T1000 (cell line): ENCODE data around the gene URAD.
"Not testable (repeated sequence)": the region's sequence is repeated elsewhere in the genome, so short reads cannot be mapped to it uniquely, and the experiment has no call there.

ENCODE experiments used
- DNase-seq: peaks from one replicate; lab custom pipeline; 2025; ENCODE audit warnings: mixed read lengths; lab: John Stamatoyannopoulos, UW

The URAD gene

GRCh38 chr13:27988520-27988919 is at the start of gene URAD:
Gene URAD, minus strand, starts transcription at chr13:27988693. Its CDS starts 56 bp downstream, at chr13:27988637.
- no peak for DNase-seq

- no peak for DNase-seq
These were observed 48.9 kb upstream of the URAD start for GRCh38 chr13:28037399-28037798.

DNA sequence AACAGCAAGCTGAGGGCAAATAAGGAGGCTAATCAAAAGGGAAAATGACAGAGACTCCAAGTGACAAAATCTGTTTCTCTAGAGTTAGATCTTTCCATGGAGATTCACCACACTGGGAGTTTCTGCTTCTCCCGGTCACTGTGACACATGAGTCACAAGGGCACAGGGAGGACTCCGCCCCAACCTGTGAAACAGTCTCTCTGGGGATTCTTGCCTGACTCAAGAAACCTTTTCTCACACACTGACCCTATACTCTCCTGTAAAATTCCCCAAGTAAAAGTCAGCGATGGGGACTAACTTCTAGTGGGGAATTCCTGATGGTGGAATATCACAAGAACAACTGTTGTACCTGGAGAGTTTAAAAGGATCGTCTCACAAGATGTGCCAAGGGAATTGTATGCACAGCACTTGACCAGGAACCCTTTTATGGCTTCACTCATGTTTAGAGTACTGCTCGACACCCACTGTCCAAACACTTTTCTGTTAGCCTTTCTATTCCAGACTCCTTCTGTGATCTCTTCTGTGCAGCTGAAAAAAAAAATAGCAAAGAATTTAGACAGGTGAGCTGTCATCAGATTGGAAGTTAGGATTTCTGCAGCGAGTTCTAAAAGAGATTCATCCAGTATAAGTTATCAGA is 46.8 kb upstream of the URAD start:
- DNase-seq, result no peak

- DNase-seq, result no peak
These were observed 45.6 kb upstream of the URAD start for GRCh38 chr13:28033894-28034655.

- not testable (repeated sequence) for DNase-seq
These were observed 43.9 kb upstream of the URAD start for GRCh38 chr13:28032438-28032837.

DNA sequence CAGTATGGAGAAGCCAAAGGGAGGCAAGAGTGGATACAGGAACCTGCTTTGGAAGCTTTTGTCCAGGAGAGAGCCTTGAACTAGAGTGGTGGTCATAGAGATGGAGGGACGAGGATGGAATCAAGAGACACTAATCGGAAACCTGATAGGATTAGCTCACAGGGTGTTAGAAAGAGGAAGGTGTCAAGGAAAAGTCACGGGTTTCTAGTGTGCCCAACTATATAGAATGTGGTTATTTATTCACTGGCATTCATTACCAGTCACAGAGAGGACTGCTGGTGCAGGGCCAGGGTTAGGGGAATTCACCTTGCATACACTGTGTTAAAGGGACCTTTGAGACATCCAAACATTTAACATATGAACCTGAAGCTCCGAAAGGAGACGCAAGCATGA is 43.4 kb upstream of the URAD start:
- DNase-seq, result no peak

GRCh38 chr13:28031220-28031895 is 42.9 kb upstream of the URAD start:
- DNase-seq, result no peak

GRCh38 chr13:28027607-28028364 is 39.3 kb upstream of the URAD start:
- DNase-seq, result no peak

GRCh38 chr13:28027071-28027470 is 38.6 kb upstream of the URAD start:
- DNase-seq, result no peak

- DNase-seq, result no peak
These were observed 38.0 kb upstream of the URAD start for GRCh38 chr13:28026508-28026907.

DNA sequence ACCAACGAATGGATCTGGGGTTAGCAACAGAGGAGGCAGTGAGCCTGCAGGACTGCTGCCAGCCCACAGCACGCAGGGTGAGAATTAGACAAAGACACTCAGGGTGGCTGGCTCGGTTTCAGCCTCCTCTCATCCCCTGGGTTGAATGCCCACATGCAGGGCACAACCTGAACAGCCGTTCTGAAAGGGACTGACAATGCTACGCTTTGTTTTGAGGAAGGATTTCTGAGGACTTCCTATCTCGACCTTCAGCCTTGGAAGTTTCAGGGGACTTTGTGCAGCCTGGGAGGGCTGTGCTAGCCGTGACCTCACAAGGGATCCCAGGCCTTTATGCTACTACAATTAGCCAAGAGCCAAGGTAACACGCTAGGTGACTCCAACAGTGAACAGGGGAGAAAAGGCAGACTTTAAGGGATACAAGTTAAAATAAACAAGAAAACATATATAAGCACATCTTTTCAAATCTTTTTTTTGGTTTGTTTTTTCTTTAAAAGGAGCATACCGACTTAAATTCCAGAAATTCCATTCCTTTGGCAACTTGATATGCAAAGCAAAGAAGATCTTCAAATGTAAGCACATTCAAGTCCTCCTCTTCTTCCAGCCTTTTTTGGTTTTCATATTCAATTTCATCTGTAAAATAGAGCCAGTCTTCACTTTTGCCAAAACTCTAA is 34.5 kb upstream of the URAD start:
- no peak for DNase-seq

DNA sequence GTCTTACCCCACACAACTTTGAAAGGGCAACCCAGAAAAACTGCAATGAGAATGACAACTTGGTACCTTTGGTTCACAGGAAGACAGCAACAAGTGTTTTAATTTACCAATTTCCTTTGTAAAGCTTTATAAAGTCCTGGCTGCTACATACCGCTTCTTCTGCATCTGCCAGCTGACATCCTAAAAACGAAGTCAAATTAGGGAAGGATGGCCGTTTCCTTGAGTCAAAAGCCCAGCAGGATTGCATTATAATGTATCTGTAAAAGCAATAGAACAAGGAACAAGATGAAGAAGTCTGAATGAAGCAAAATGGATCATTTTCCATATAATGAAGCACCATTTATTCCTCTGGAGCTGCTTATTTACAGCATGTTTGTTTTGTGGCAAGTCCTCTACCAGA is 25.8 kb upstream of the URAD start:
- no peak for DNase-seq

DNA sequence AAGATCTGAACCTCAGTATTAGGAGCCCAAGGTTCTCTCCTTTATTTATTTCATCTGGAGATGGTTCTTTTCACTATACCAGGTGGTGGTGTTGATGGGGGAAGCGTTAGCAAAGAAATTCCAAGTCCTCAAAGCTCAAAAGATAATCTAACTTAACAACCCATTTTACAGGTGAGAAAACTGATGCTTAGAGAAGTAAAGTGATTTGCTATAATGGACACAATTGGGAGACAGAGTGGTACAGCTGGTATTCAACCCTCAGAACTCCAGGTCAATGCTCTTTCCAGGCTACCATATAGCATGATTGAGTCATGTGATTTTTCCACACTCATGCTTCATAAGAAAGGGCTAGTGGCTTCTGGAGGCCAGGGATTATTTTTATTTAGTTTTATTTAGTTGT is 25.0 kb upstream of the URAD start:
- no peak for DNase-seq

DNA sequence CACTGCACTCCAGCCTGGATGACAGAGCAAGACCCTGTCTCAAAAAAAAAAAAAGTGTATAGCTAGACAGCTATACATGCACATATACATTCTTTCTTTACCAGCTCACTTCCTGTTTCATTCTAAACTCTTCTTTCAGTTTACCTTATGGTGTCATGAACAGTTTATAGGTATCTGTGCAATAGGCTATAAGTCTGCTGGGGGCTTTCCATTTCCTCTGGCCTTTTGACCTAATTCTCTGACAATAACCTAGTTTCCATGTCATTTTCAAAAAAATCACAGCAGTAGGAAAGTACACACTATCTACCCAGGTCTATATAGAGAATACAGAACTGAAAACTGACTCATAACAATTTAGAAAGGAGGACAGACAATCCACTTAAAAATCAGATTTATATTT is 24.4 kb upstream of the URAD start:
- DNase-seq, result no peak

- DNase-seq, result no peak
These were observed 23.9 kb upstream of the URAD start for GRCh38 chr13:28012383-28012782.

GRCh38 chr13:28010046-28010445 is 21.6 kb upstream of the URAD start:
- DNase-seq, result no peak

- DNase-seq, result not testable (repeated sequence)
These were observed 16.5 kb upstream of the URAD start for GRCh38 chr13:28005016-28005415.

DNA sequence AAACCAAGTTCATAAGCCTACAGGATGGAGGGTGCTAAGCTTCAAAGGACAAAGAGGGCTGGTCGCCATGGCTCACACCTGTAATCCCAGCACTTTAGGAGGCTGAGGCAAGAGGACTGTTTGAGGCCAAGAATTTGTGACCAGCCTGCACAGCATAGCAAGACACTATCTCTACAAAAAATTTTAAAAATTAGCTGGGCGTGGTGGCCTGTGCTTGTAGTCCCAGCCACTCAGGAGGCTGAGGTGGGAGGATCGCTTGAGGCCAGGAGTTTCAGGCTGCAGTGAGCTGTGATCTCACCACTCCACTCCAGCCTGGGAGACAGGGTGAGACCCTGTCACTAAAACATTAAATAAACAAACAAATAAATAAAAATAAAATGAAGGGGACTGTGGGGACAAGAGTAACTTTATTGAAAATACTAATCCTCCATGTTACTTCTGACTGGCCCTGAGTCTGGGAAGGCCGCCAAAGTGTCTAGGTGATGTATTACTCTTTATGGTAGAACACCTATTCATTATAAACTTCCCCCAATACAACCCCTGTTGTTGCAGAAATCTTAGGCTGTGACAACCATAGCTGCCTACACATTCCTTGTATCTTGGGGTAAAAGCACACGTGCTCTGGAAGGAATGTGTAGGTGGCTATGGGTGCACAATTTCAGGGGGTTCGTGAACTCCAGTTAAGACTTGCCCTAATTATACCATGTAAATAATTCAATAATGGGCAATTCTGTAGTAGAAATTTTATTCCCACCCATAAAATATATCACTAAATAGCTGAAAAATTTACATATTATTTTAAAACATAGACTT is 14.6 kb upstream of the URAD start:
- no peak for DNase-seq

GRCh38 chr13:28001837-28002473 is 13.5 kb upstream of the URAD start:
- DNase-seq, result no peak

GRCh38 chr13:28001049-28001448 is 12.6 kb upstream of the URAD start:
- no peak for DNase-seq
